Measurements from ENCODE around the gene SEC31A.
A peak's percentile ranks its signal among the peaks of the same experiment; 100 is the strongest.

SEC31A gene

GRCh38 chr4:82901183-82901718 is 10.3 kb upstream of the SEC31A start:
- peak overlapping the region; percentile 86 for H3K27ac ChIP-seq (ENCODE audit: low read length)
- H3K4me2 ChIP-seq (ENCODE audit: low read length) = peak overlapping the region; percentile 90
- H3K36me3 ChIP-seq (replicated peaks; ENCODE audit: low read depth, low read length) = peaks cover 21% of the 10 kb centered on the region
- peak overlapping the region; percentile 85 for H3K4me3 ChIP-seq (ENCODE audit: low read length)
- H3K9me3 ChIP-seq (ENCODE audit: insufficient read depth, low read length) = no peaks in the 10 kb centered on the region
- peaks cover 48% of the 10 kb centered on the region for H3K79me2 ChIP-seq (ENCODE audit: low read length)
- TF ChIP-seq CTCF (IDR thresholded peaks at IDR 0.05; ENCODE audit: low read depth, low read length) = no peak
- no peak for TF ChIP-seq EZH2phosphoT487 (IDR thresholded peaks at IDR 0.05; ENCODE audit: low read depth)
- H2AFZ ChIP-seq (ENCODE audit: low read depth, low read length) = peak overlapping the region; percentile 93
- peak overlapping the region; percentile 85 for H3K9ac ChIP-seq (ENCODE audit: low read length)
- peaks cover 36% of the 10 kb centered on the region for H3K4me1 ChIP-seq (ENCODE audit: low read length)
- H3K27me3 ChIP-seq (ENCODE audit: low read depth, low read length) = no peaks in the 10 kb centered on the region
- H4K20me1 ChIP-seq (ENCODE audit: insufficient read depth, low read length) = peaks cover 26% of the 10 kb centered on the region

GRCh38 chr4:82900411-82901182 is 9.6 kb upstream of the SEC31A start, which contains the start of gene THAP9:
Gene THAP9, plus strand, starts transcription at chr4:82900735. Its CDS starts 68 bp downstream, at chr4:82900803.
- Histone ChIP-seq H3K9ac (ENCODE audit: low read length) (peak within 1 kb of the TSS; percentile 85), H3K36me3 (replicated peaks; ENCODE audit: low read depth, low read length) (peaks cover 25% of the 10 kb centered on the region), H4K20me1 (ENCODE audit: insufficient read depth, low read length) (peaks cover 22% of the 10 kb centered on the region), H3K79me2 (ENCODE audit: low read length) (peaks cover 54% of the 10 kb centered on the region), H3K4me2 (ENCODE audit: low read length) (peak within 1 kb of the TSS; percentile 90), H3K27me3 (ENCODE audit: low read depth, low read length) (no peaks in the 10 kb centered on the region), H3K27ac (ENCODE audit: low read length) (peak within 1 kb of the TSS; percentile 86), H3K4me3 (ENCODE audit: low read length) (peak within 1 kb of the TSS; percentile 85), H2AFZ (ENCODE audit: low read depth, low read length) (peak within 1 kb of the TSS; percentile 93), H3K9me3 (ENCODE audit: insufficient read depth, low read length) (no peaks in the 10 kb centered on the region), H3K4me1 (ENCODE audit: low read length) (peaks cover 29% of the 10 kb centered on the region)
- TF ChIP-seq CTCF (IDR thresholded peaks at IDR 0.05; ENCODE audit: low read depth, low read length) (no peak), EZH2phosphoT487 (IDR thresholded peaks at IDR 0.05; ENCODE audit: low read depth) (no peak)

GRCh38 chr4:82900066-82900410 is 9.1 kb upstream of the SEC31A start:
- Histone ChIP-seq H3K9me3 (ENCODE audit: insufficient read depth, low read length) (no peaks in the 10 kb centered on the region), H4K20me1 (ENCODE audit: insufficient read depth, low read length) (peaks cover 19% of the 10 kb centered on the region), H3K36me3 (replicated peaks; ENCODE audit: low read depth, low read length) (peaks cover 26% of the 10 kb centered on the region), H3K27ac (ENCODE audit: low read length) (peak overlapping the region; percentile 86), H3K4me3 (ENCODE audit: low read length) (peak overlapping the region; percentile 85), H3K9ac (ENCODE audit: low read length) (peak overlapping the region; percentile 76), H3K27me3 (ENCODE audit: low read depth, low read length) (no peaks in the 10 kb centered on the region), H2AFZ (ENCODE audit: low read depth, low read length) (peak overlapping the region; percentile 67), H3K79me2 (ENCODE audit: low read length) (peaks cover 57% of the 10 kb centered on the region), H3K4me2 (ENCODE audit: low read length) (peak overlapping the region; percentile 74), H3K4me1 (ENCODE audit: low read length) (peaks cover 24% of the 10 kb centered on the region)
- TF ChIP-seq EZH2phosphoT487 (IDR thresholded peaks at IDR 0.05; ENCODE audit: low read depth) (no peak), CTCF (IDR thresholded peaks at IDR 0.05; ENCODE audit: low read depth, low read length) (no peak)

GRCh38 chr4:82899374-82900065 is 8.6 kb upstream of the SEC31A start:
- H3K4me1 ChIP-seq (ENCODE audit: low read length) = peaks cover 19% of the 10 kb centered on the region
- peak overlapping the region; percentile 86 for H3K27ac ChIP-seq (ENCODE audit: low read length)
- H3K9me3 ChIP-seq (ENCODE audit: insufficient read depth, low read length) = no peaks in the 10 kb centered on the region
- H3K4me3 ChIP-seq (ENCODE audit: low read length) = peak overlapping the region; percentile 85
- peaks cover 30% of the 10 kb centered on the region for H3K36me3 ChIP-seq (replicated peaks; ENCODE audit: low read depth, low read length)
- TF ChIP-seq CTCF (IDR thresholded peaks at IDR 0.05; ENCODE audit: low read depth, low read length) = no peak
- no peak for TF ChIP-seq EZH2phosphoT487 (IDR thresholded peaks at IDR 0.05; ENCODE audit: low read depth)
- peak overlapping the region; percentile 76 for H3K9ac ChIP-seq (ENCODE audit: low read length)
- peak overlapping the region; percentile 67 for H2AFZ ChIP-seq (ENCODE audit: low read depth, low read length)
- H4K20me1 ChIP-seq (ENCODE audit: insufficient read depth, low read length) = peaks cover 19% of the 10 kb centered on the region
- H3K4me2 ChIP-seq (ENCODE audit: low read length) = peak overlapping the region; percentile 74
- H3K27me3 ChIP-seq (ENCODE audit: low read depth, low read length) = no peaks in the 10 kb centered on the region
- H3K79me2 ChIP-seq (ENCODE audit: low read length) = peaks cover 61% of the 10 kb centered on the region

All from OCI-LY3 (cell line).